ENCODE measurements around the gene PCDHGA6.
"Not testable (repeated sequence)": the region's sequence is repeated elsewhere in the genome, so short reads cannot be mapped to it uniquely, and the experiment has no call there.

The PCDHGA6 gene

GRCh38 chr5:141360685-141361084 is 13.0 kb upstream of the PCDHGA6 start:
- DNase-seq (ENCODE audit: low spot score): no peak

GRCh38 chr5:141362719-141363118 is 11.0 kb upstream of the PCDHGA6 start:
- no peak for DNase-seq (ENCODE audit: low spot score)

GRCh38 chr5:141363952-141364660 is 9.6 kb upstream of the PCDHGA6 start, which contains the start of gene PCDHGA5:
Gene PCDHGA5, plus strand, starts transcription at chr5:141364162. Its CDS starts 169 bp downstream, at chr5:141364331.
- no peak for DNase-seq (ENCODE audit: low spot score)

- DNase-seq (ENCODE audit: low spot score): no peak
Measured at GRCh38 chr5:141366016-141366896, 7.4 kb upstream of the PCDHGA6 start.

- no peak for DNase-seq (ENCODE audit: low spot score)
Measured at GRCh38 chr5:141369994-141370848, 3.5 kb upstream of the PCDHGA6 start, which contains the start of gene PCDHGB3. Gene PCDHGB3, plus strand, starts transcription at chr5:141370242. Its CDS starts 153 bp downstream, at chr5:141370395.

- no peak for DNase-seq (ENCODE audit: low spot score)
Measured at GRCh38 chr5:141371572-141372475, 1.9 kb upstream of the PCDHGA6 start.

GRCh38 chr5:141374627-141375026 is 936 bp downstream of the PCDHGA6 start:
- DNase-seq (ENCODE audit: low spot score): no peak

- not testable (repeated sequence) for DNase-seq (ENCODE audit: low spot score)
Measured at GRCh38 chr5:141375444-141376155, 1.9 kb downstream of the PCDHGA6 start.

- DNase-seq (ENCODE audit: low spot score): no peak
Measured at GRCh38 chr5:141382469-141383294, 9.0 kb downstream of the PCDHGA6 start, which contains the start of gene PCDHGA7. Gene PCDHGA7, plus strand, starts transcription at chr5:141382742. Its CDS starts 158 bp downstream, at chr5:141382900.

GRCh38 chr5:141383345-141383744 is 9.7 kb downstream of the PCDHGA6 start:
- no peak for DNase-seq (ENCODE audit: low spot score)

- no peak for DNase-seq (ENCODE audit: low spot score)
Measured at GRCh38 chr5:141384471-141385267, 11.0 kb downstream of the PCDHGA6 start.

GRCh38 chr5:141387557-141388311 is 14.0 kb downstream of the PCDHGA6 start, which contains the start of gene PCDHGB4:
Gene PCDHGB4, plus strand, starts transcription at chr5:141387698. Its CDS starts 187 bp downstream, at chr5:141387885.
- not testable (repeated sequence) for DNase-seq (ENCODE audit: low spot score)

- no peak for DNase-seq (ENCODE audit: low spot score)
Measured at GRCh38 chr5:141388661-141389060, 15.0 kb downstream of the PCDHGA6 start.

GRCh38 chr5:141389153-141390042 is 15.7 kb downstream of the PCDHGA6 start:
- DNase-seq (ENCODE audit: low spot score): no peak

- no peak for DNase-seq (ENCODE audit: low spot score)
Measured at GRCh38 chr5:141392429-141393198, 18.9 kb downstream of the PCDHGA6 start, which contains the start of gene PCDHGA8. Gene PCDHGA8, plus strand, starts transcription at chr5:141392633. Its CDS starts 181 bp downstream, at chr5:141392814.
